ENCODE measurements around the gene SESN1. TPM values are rescaled to one million over a fixed set of nuclear protein-coding genes. Genes with fewer than 3 reads are reported as not detected.

The SESN1 gene
- total RNA-seq, 1 experiment from 2014 or later = 30.2 TPM

DNA sequence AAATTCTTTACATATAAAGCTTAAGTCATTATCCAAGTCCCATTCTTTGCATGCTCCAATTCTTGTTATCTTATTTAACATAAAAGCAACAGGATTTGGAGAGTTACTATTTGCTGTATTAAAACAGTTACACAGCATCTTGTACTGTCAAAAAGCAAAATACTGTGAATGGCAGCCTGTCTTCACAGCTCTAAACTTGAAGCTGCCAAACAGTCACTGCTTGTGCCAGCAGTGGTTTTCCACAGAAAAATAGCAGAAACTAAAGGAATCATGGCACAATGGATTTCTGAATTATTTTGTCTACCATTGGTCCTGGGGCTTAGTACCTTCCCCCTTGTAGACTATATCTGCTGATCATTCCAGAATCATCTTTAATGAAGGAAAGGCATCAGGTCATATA, 107.5 kb downstream of the SESN1 start:
- ATAC-seq (no peak), DNase-seq (ENCODE audit: low spot score) (no peak)
- ChIA-PET POLR2A (no interaction called here), CTCF (interaction anchor here (0.9 kb wide), 1 partner anchor 19 kb away, joined by 3 read pairs; no protein-coding TSS in a partner anchor)
- H3K27me3 Mint-ChIP-seq (ENCODE audit: low read depth) = no peaks in the 10 kb centered on the region
- H3K27ac Mint-ChIP-seq = no peak overlapping the region
- peaks cover 37% of the 10 kb centered on the region for H3K36me3 Mint-ChIP-seq
- H3K4me1 Mint-ChIP-seq = no peaks in the 10 kb centered on the region
- no peak overlapping the region for H3K4me3 Mint-ChIP-seq
- TF ChIP-seq CTCF (IDR thresholded peaks at IDR 0.05) (no peak), ELF4 (CRISPR knock-in tag; IDR thresholded peaks at IDR 0.05; ENCODE audit: low read depth) (no peak)
- no peaks in the 10 kb centered on the region for H3K9me3 Mint-ChIP-seq

- no peak for TF ChIP-seq PRRX2 (CRISPR knock-in tag; IDR thresholded peaks at IDR 0.05)
- no peak for TF ChIP-seq ZNF532 (CRISPR knock-in tag; IDR thresholded peaks at IDR 0.05; ENCODE audit: borderline replicate concordance)
- TF ChIP-seq ETV6 (CRISPR knock-in tag; IDR thresholded peaks at IDR 0.05) = no peak
- no peak for TF ChIP-seq ZNF281 (CRISPR knock-in tag; IDR thresholded peaks at IDR 0.05)
- TF ChIP-seq, protein P1, sequence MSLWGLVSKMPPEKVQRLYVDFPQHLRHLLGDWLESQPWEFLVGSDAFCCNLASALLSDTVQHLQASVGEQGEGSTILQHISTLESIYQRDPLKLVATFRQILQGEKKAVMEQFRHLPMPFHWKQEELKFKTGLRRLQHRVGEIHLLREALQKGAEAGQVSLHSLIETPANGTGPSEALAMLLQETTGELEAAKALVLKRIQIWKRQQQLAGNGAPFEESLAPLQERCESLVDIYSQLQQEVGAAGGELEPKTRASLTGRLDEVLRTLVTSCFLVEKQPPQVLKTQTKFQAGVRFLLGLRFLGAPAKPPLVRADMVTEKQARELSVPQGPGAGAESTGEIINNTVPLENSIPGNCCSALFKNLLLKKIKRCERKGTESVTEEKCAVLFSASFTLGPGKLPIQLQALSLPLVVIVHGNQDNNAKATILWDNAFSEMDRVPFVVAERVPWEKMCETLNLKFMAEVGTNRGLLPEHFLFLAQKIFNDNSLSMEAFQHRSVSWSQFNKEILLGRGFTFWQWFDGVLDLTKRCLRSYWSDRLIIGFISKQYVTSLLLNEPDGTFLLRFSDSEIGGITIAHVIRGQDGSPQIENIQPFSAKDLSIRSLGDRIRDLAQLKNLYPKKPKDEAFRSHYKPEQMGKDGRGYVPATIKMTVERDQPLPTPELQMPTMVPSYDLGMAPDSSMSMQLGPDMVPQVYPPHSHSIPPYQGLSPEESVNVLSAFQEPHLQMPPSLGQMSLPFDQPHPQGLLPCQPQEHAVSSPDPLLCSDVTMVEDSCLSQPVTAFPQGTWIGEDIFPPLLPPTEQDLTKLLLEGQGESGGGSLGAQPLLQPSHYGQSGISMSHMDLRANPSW (CRISPR knock-in tag; conservative IDR thresholded peaks at IDR 0.05; ENCODE audit: low read depth) = no peak
- TF ChIP-seq, protein P2, sequence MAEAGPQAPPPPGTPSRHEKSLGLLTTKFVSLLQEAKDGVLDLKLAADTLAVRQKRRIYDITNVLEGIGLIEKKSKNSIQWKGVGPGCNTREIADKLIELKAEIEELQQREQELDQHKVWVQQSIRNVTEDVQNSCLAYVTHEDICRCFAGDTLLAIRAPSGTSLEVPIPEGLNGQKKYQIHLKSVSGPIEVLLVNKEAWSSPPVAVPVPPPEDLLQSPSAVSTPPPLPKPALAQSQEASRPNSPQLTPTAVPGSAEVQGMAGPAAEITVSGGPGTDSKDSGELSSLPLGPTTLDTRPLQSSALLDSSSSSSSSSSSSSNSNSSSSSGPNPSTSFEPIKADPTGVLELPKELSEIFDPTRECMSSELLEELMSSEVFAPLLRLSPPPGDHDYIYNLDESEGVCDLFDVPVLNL (CRISPR knock-in tag; IDR thresholded peaks at IDR 0.05; ENCODE audit: borderline replicate concordance, low read depth) = no peak
- TF ChIP-seq SOX15 (CRISPR knock-in tag; IDR thresholded peaks at IDR 0.05) = no peak
- no peak for TF ChIP-seq NFE2L1 (CRISPR knock-in tag; IDR thresholded peaks at IDR 0.05)
- no peak for TF ChIP-seq FOXK1 (CRISPR knock-in tag; IDR thresholded peaks at IDR 0.05)
- TF ChIP-seq TEAD4 (CRISPR knock-in tag; IDR thresholded peaks at IDR 0.05) = no peak
- TF ChIP-seq, protein P3, sequence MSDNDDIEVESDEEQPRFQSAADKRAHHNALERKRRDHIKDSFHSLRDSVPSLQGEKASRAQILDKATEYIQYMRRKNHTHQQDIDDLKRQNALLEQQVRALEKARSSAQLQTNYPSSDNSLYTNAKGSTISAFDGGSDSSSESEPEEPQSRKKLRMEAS (CRISPR knock-in tag; IDR thresholded peaks at IDR 0.05) = no peak
- TF ChIP-seq USF1 (CRISPR knock-in tag; IDR thresholded peaks at IDR 0.05) = no peak
- TF ChIP-seq ZNF425 (CRISPR knock-in tag; conservative IDR thresholded peaks at IDR 0.05) = no peak
- no peaks in the 10 kb centered on the region for H3K4me1 Mint-ChIP-seq
- ChIA-PET POLR2A (no interaction called here), CTCF (interaction anchor here (1.0 kb wide), 1 partner anchor 17 kb away, joined by 3 read pairs; no protein-coding TSS in a partner anchor)
- H3K36me3 Mint-ChIP-seq = peaks cover 23% of the 10 kb centered on the region
- no peak for DNase-seq (ENCODE audit: low spot score)
- no peak overlapping the region for H3K4me3 Mint-ChIP-seq
- H3K27ac Mint-ChIP-seq = no peak overlapping the region
- no peaks in the 10 kb centered on the region for H3K27me3 Mint-ChIP-seq (ENCODE audit: low read depth)
- peaks cover 5% of the 10 kb centered on the region; the same call in 1 of the 2 replicates for H3K9me3 Mint-ChIP-seq
- ATAC-seq = no peak
These were observed 109.3 kb downstream of the SESN1 start for GRCh38 chr6:108985301-108985700.
